OCI-LY7 (cell line): ENCODE results near the gene TTC14. TPM values are rescaled to one million over a fixed set of nuclear protein-coding genes. Genes with fewer than 3 reads are reported as not detected.

Source experiments
- BruUV-seq: library from RNA; stranded (reverse); fragments of 400-500 nt; replicated peaks from 2 replicates; lab custom pipeline; 2021; lab: Mats Ljungman, UMichigan
- CTCF ChIA-PET: fragments of 300-600 bp; sonication (Branson Sonifier 250); formaldehyde crosslinking; loops from one replicate; lab custom pipeline; 2022; ENCODE audit warnings: antibody characterized with exemption; ENCODE audit not compliant: unreplicated experiment; lab: Charles Lee
- POLR2A ChIA-PET: fragments of 300-600 bp; sonication (Branson Sonifier 250); formaldehyde crosslinking; loops from one replicate; lab custom pipeline; 2022; ENCODE audit warnings: antibody characterized with exemption; lab: Charles Lee
- DNase-seq: peaks from one replicate; pipeline ENCODE4 v3.0.0-alpha.2; 2015; ENCODE audit warnings: low spot score
- H2AFZ ChIP-seq: fragments of 200-600 bp; sonication (generic), shearing (Covaris generic); 2 replicates; pipeline ENCODE4 v1.6.1; 2014; ENCODE audit warnings: mild to moderate bottlenecking, antibody characterized with exemption, low read length, moderate library complexity
- H3K27ac ChIP-seq: fragments of 200-600 bp; sonication (generic); 2 replicates; pipeline ENCODE4 v1.5.1; 2014; ENCODE audit warnings: mixed run types, low read depth, mild to moderate bottlenecking, moderate library complexity, low read length, inconsistent platforms; ENCODE audit not compliant: poor library complexity, severe bottlenecking
- H3K36me3 ChIP-seq: fragments of 200-600 bp; sonication (generic); 2 replicates; pipeline ENCODE4 v1.6.1; 2014; ENCODE audit warnings: mild to moderate bottlenecking, antibody characterized with exemption, low read length, moderate library complexity, mixed read lengths; ENCODE audit not compliant: insufficient read depth
- H3K4me1 ChIP-seq: fragments of 200-600 bp; sonication (generic); 2 replicates; pipeline ENCODE4 v1.5.1; 2014; ENCODE audit warnings: mild to moderate bottlenecking, low read length; ENCODE audit not compliant: insufficient read depth, poor library complexity, severe bottlenecking
- H3K4me2 ChIP-seq: fragments of 200-600 bp; sonication (generic); 2 replicates; pipeline ENCODE4 v1.6.1; 2014; ENCODE audit warnings: mild to moderate bottlenecking, low read length
- H3K4me3 ChIP-seq: fragments of 200-600 bp; sonication (generic); 2 replicates; pipeline ENCODE4 v1.5.1; 2014; ENCODE audit warnings: mild to moderate bottlenecking, low read depth, low read length; ENCODE audit not compliant: poor library complexity, severe bottlenecking
- H3K79me2 ChIP-seq: fragments of 200-600 bp; sonication (generic); 2 replicates; pipeline ENCODE4 v1.6.1; 2016; ENCODE audit warnings: low read depth, mild to moderate bottlenecking, low read length, moderate library complexity, mixed read lengths; ENCODE audit not compliant: insufficient read depth
- H3K9me2 ChIP-seq: fragments of 200-600 bp; sonication (generic); 2 replicates; pipeline ENCODE4 v1.6.1; 2016; ENCODE audit warnings: mild to moderate bottlenecking, low read length, mixed read lengths; ENCODE audit not compliant: insufficient read depth
- H3K9me3 ChIP-seq: fragments of 200-600 bp; sonication (generic); 2 replicates; pipeline ENCODE4 v1.6.1; 2014; ENCODE audit warnings: mild to moderate bottlenecking, mixed run types, low read length, mixed read lengths
- H4K20me1 ChIP-seq: fragments of 200-600 bp; sonication (generic); 2 replicates; pipeline ENCODE4 v1.6.1; 2014; ENCODE audit warnings: mild to moderate bottlenecking, antibody characterized with exemption, low read length, moderate library complexity, mixed read lengths; ENCODE audit not compliant: insufficient read depth
- EZH2phosphoT487 ChIP-seq: fragments of 200-600 bp; sonication (generic); IDR thresholded peaks from 2 replicates; pipeline ENCODE4 v1.6.1; 2018; ENCODE audit warnings: low read depth, borderline replicate concordance, mild to moderate bottlenecking, mixed run types, antibody characterized with exemption, low read length, moderate library complexity, mixed read lengths
- intact Hi-C: fragments of 100-400 bp; cut with micrococcal nuclease; formaldehyde crosslinking; loops from one replicate; pipeline ENCODE4 v1.10.0; 2022; ENCODE audit not compliant: unreplicated experiment
- total RNA-seq, 2 experiments: library from RNA; depleted of rRNA in 1 of 2; stranded (reverse); fragments of >200 nt in 1 of 2; shearing (Covaris generic) in 1 of 2; gene quantifications; 2 replicates each; pipeline ENCODE4 v1.2.3, GENCODE V29; 2014 to 2022
- TF ChIP-seq, protein P1 (sequence below): fragments of 200-600 bp; sonication (generic); conservative IDR thresholded peaks from 2 replicates; pipeline ENCODE4 v1.5.1; 2014; ENCODE audit warnings: mild to moderate bottlenecking, antibody characterized with exemption, low read length, moderate library complexity, mixed read lengths

TTC14 gene
- total RNA-seq, 2 experiments from 2014 or later: 52.4 to 72.9 TPM

GRCh38 chr3:180600473-180600872 lies 1.5 kb upstream of the TTC14 start:
- peaks cover 13% of the 10 kb centered on the region for H3K4me1 ChIP-seq
- no peak overlapping the region for H3K4me2 ChIP-seq
- H3K9me2 ChIP-seq: no peaks in the 10 kb centered on the region
- intact Hi-C loops: loop anchor here (5.0 kb wide), 4 partner anchors 387 to 948 kb away; partner anchors contain the start of genes DNAJC19 and USP13
- H3K27ac ChIP-seq: no peak overlapping the region
- DNase-seq: no peak
- BruUV-seq: no TSS peak
- no peak overlapping the region for H3K4me3 ChIP-seq
- peaks cover 27% of the 10 kb centered on the region for H3K79me2 ChIP-seq
- peaks cover 21% of the 10 kb centered on the region for H3K36me3 ChIP-seq
- TF ChIP-seq, protein P1, sequence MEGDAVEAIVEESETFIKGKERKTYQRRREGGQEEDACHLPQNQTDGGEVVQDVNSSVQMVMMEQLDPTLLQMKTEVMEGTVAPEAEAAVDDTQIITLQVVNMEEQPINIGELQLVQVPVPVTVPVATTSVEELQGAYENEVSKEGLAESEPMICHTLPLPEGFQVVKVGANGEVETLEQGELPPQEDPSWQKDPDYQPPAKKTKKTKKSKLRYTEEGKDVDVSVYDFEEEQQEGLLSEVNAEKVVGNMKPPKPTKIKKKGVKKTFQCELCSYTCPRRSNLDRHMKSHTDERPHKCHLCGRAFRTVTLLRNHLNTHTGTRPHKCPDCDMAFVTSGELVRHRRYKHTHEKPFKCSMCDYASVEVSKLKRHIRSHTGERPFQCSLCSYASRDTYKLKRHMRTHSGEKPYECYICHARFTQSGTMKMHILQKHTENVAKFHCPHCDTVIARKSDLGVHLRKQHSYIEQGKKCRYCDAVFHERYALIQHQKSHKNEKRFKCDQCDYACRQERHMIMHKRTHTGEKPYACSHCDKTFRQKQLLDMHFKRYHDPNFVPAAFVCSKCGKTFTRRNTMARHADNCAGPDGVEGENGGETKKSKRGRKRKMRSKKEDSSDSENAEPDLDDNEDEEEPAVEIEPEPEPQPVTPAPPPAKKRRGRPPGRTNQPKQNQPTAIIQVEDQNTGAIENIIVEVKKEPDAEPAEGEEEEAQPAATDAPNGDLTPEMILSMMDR: no peak
- TF ChIP-seq EZH2phosphoT487: no peak
- H4K20me1 ChIP-seq: 0 out of 2 replicates have a peak, but pooled peaks cover 3% of the 10 kb centered on the region
- H3K9me3 ChIP-seq: peaks cover 4% of the 10 kb centered on the region; the same call in 1 of the 2 replicates
- ChIA-PET POLR2A (interaction anchor here (0.7 to 1.4 kb wide), 3 partner anchors 11 to 24 kb away, joined by 3 to 4 read pairs (median 3); no protein-coding TSS in a partner anchor), CTCF (no interaction called here)
- no peak overlapping the region; the same call in 1 of the 2 replicates for H2AFZ ChIP-seq

DNA sequence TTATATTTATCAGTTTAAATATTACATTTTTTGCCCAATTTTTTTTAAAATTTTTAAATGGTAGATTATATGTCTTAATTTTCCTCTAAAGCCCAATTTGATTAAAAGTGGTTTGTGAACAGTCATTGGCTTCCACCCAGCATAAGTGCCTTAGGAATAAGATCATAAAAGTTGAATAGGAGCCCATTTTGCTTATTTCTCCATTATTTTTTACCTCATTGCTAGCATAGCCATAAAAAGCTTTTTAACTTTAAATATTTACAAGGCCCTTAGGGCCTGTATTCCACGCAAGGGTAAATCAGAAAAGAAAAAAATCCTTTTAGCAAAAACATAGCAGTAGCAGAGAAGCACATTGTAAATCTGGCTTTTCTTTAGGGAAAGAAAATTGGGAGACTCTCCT lies 9.0 kb downstream of the TTC14 start:
- BruUV-seq: no TSS peak

More for the DNA sequence above, 9.0 kb downstream of the TTC14 start:
- no peak overlapping the region for H3K4me2 ChIP-seq
- no peaks in the 10 kb centered on the region; the same call in none of the 2 replicates for H4K20me1 ChIP-seq
- H3K79me2 ChIP-seq: no peaks in the 10 kb centered on the region
- H3K9me3 ChIP-seq: no peaks in the 10 kb centered on the region
- ChIA-PET POLR2A (interaction anchor here (0.5 to 2.1 kb wide), 5 partner anchors 8 to 1802 kb away, joined by 3 to 10 read pairs (median 3); partner anchors contain the start of gene TTC14), CTCF (no interaction called here)
- no peaks in the 10 kb centered on the region for H3K9me2 ChIP-seq
- no peaks in the 10 kb centered on the region for H3K4me1 ChIP-seq
- H2AFZ ChIP-seq: no peak overlapping the region
- H3K27ac ChIP-seq: no peak overlapping the region
- intact Hi-C loops: no loop called here
- no peak overlapping the region for H3K4me3 ChIP-seq
- TF ChIP-seq, protein P1: no peak
- no peak for TF ChIP-seq EZH2phosphoT487
- peaks cover 87% of the 10 kb centered on the region for H3K36me3 ChIP-seq
- DNase-seq: no peak
